Neural progenitor cell (in vitro differentiated cells): ENCODE results near the gene WNT2B.

Experiments used
- CTCF ChIP-seq: fragments of 200-600 bp; sonication (generic); IDR thresholded peaks from 2 replicates; pipeline ENCODE4 v1.5.1; 2017; ENCODE audit warnings: antibody characterized with exemption, mild to moderate bottlenecking
- EZH2 ChIP-seq: fragments of 200-600 bp; sonication (generic); IDR thresholded peaks from 2 replicates; pipeline ENCODE4 v1.6.1; 2017; ENCODE audit warnings: antibody characterized with exemption, mild to moderate bottlenecking, moderate library complexity
- EZH2phosphoT487 ChIP-seq: fragments of 200-600 bp; sonication (generic); IDR thresholded peaks from 2 replicates; pipeline ENCODE4 v1.6.1; 2017; ENCODE audit warnings: antibody characterized with exemption

DNA sequence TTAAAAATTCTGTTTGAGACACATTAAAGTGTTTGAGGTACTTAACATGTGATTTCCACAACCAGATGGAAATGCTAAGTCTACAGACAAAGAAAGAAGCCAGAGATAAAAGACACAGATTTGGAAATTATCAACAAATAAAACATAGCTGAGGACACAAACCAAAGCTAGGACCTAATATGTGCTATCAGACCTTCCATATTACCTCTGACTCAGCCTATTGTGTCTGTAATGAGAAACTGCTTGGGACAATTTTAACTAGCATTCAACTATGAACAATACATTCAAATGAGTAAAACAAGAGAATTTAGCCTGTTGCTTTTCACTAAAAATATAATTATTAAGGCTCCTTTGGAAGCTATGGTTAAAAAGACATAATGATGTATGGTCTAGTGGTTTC, 54.6 kb downstream of the WNT2B start:
- no peak for TF ChIP-seq EZH2phosphoT487
- TF ChIP-seq CTCF, result no peak
- TF ChIP-seq EZH2, result no peak
